ENCODE results near the gene EXOC6.
"Not testable (repeated sequence)": the region's sequence is repeated elsewhere in the genome, so short reads cannot be mapped to it uniquely, and the experiment has no call there.

The EXOC6 gene

GRCh38 chr10:93083743-93084539, 235.6 kb downstream of the EXOC6 start:
- DNase-seq, result no peak

DNA sequence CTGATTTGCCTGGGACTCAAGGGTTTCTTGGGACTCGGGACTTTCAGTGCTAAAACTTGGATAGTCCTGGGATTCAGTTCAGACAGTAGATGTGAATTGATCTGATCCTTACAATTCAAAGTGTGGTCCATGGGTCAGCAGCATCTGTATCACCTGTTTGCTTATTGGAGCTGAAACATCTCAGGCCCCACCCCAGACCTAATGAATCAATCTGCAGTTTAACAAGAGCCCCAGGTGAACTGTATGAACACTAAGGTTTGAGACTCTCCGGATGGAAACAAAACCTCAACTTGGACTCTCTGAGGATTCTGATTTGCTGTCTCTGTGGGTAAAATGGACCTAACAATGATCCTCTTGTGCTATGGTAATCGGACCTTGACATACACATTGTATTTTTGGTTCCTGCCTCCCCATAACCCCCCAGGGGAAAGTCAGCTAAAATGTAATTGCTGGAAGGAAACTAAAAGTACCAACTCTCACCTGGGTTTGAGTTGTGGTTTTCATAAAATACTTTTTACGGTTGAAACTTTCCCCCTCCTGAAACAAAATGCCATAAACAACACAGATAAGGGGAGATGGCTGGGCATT, 237.0 kb downstream of the EXOC6 start:
- DNase-seq, result no peak

DNA sequence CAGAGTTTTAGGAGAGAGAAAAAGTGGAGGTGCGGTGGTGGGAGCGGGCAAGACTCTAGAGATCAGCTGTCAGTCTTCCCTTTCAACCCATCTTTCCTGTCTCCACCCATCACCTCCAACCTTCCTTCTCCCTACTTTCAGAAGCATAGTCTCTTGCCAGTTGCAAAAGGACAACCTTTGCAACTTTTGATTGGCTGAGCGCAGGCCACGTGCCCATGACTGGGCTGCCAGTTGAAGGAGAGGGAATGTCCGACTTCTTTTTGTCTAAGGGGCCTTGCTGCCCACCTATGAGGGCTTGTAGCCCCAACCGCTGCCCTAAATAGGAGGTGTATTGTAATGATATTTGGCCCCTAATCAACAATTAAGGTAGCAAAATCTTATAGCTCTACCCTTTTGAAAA, 238.0 kb downstream of the EXOC6 start:
- no peak for DNase-seq

DNA sequence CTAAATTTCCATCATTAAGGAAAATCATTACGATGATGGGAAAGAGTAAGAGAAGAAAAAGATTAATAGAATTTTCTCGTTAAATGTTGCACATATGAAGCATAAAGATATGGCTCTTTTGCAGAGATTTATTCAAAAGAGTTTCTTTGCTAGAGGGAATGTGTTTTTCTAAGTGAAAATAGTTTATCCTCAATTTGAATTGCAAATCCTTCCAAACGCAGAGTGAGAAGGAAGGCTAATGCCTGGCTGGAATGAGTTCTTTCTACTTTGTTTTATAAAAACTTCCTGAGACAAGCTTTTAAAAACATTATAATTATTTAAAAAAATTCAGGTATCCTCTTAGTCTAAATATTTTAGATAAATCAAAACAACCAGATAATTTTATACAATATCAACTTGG, 239.5 kb downstream of the EXOC6 start:
- no peak for DNase-seq

GRCh38 chr10:93088466-93088865, 240.1 kb downstream of the EXOC6 start:
- DNase-seq, result no peak

DNA sequence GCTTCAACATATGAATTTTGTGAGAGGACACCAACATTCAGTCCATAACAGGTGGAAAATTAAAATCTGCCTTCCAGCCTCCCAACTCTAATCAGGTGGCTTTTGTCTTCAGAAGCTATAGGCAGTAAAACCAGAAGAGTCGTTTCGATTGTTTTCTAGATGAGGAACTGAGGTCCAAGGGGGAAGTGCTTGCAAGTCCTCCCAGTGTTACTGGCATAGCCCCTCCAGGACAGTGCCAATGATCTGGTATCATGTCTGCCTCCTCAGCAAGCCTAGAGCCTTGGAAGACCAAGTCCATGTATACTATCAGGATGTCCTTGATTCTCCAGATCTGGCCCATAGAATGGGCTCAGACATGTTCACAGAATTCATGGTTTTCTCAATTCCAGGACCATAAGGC, 242.3 kb downstream of the EXOC6 start:
- no peak for DNase-seq

DNA sequence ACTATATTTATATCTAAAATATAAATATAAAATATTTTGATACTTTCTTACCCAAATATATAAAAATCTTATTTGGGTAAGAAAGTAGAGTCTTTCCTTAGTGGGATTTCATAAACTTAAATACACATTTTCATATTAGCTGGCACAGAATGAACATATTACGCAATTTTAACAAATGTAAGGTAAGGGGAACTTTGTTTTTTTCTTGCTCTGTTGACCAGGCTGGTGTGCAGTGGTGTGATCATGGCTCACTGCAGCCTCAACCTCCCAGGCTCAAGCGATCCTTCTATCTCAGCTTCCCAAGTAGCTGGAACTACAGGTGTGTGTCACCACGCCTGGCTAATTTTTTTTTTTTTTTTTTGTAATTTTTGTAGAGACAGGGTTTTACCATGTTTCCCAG, 243.6 kb downstream of the EXOC6 start:
- DNase-seq, result no peak

- no peak for DNase-seq
Observed at GRCh38 chr10:93095225-93095624, 246.9 kb downstream of the EXOC6 start.

- no peak for DNase-seq
Observed at GRCh38 chr10:93096901-93097300, 248.6 kb downstream of the EXOC6 start.

GRCh38 chr10:93097386-93097785, 249.1 kb downstream of the EXOC6 start:
- DNase-seq, result no peak

DNA sequence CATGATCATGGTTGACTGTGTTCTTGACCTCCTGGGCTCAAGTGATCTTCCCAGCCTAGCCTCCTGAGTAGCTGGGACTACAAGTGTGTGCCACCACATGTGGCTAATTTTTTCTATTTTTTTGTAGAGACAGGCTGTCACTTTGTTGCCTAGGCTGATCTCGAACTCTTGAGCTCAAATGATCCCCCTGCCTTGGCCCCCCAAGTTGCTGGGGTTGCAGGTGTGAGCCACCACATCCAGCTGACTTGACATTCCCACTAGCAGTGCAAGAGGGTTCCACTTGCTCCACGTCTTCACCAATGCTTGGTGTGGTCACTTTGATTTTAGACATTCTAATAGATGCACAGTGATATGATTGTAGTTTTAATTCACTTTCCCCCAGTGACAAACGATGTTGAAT, 250.5 kb downstream of the EXOC6 start:
- no peak for DNase-seq

GRCh38 chr10:93099670-93100069, 251.3 kb downstream of the EXOC6 start:
- no peak for DNase-seq

DNA sequence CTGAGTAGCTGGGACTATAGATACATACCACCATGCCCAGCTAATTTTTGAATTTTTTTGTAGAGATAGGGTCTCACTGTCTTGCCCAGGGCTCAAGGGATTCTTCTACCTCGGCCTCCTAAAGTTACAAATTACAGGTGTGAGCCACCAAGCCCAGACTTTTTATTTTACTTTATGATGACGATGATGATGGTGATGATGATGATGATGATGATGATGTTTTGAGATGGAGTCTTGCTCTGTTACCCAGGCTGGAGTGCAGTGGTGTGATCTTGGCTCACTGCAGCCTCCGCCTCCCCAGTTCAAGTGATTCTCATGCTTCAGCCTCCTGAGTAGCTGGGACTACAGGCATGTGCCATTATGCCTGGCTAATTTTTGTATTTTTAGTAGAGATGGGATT, 252.8 kb downstream of the EXOC6 start:
- DNase-seq, result not testable (repeated sequence)

GRCh38 chr10:93103953-93104352, 255.6 kb downstream of the EXOC6 start:
- DNase-seq, result no peak

- DNase-seq, result no peak
Observed at GRCh38 chr10:93106631-93107072, 258.3 kb downstream of the EXOC6 start.

Measured in NCI-H2227 treated with DMSO at 0.1 percent for 48 hours (cell line).